Tibial nerve (tissue), 4 donors: ENCODE results near the gene RIPK4. TPM values are rescaled to one million over a fixed set of nuclear protein-coding genes. Genes with fewer than 3 reads are reported as not detected.

Source experiments
- DNase-seq, 2 donors: peaks; one replicate each; pipeline ENCODE4 v3.0.0-alpha.2; 2019; ENCODE audit warnings: low spot score in 2 of 2
- H3K27ac ChIP-seq, 4 donors: fragments of 200-600 bp; sonication (generic) in 3 of 4; one replicate each; pipeline ENCODE4 v1.5.1; 2017 to 2019; ENCODE audit warnings: mild to moderate bottlenecking in 1 of 4
- H3K27me3 ChIP-seq, 2 donors: fragments of 200-600 bp; sonication (generic) in 1 of 2; one replicate each; pipeline versions ENCODE4 v1.5.1 to v1.6.0; 2017 to 2019
- H3K36me3 ChIP-seq, 3 donors: fragments of 200-600 bp; sonication (generic); one replicate each; pipeline ENCODE4 v1.5.1; 2018 to 2019
- H3K4me1 ChIP-seq, 4 donors: fragments of 200-600 bp; sonication (generic) in 3 of 4; one replicate each; pipeline ENCODE4 v1.5.1; 2017 to 2019
- H3K4me3 ChIP-seq, 4 donors: fragments of 200-600 bp; sonication (generic) in 3 of 4; one replicate each; pipeline ENCODE4 v1.5.1; 2017 to 2019; ENCODE audit warnings: mild to moderate bottlenecking in 1 of 4, moderate library complexity in 1 of 4
- H3K9me3 ChIP-seq, 4 donors: fragments of 200-600 bp; sonication (generic) in 3 of 4; one replicate each; pipeline ENCODE4 v1.5.1; 2017 to 2019
- EP300 ChIP-seq, 2 donors: sonication (generic); formaldehyde crosslinking; IDR thresholded peaks; one replicate each; pipeline ENCODE4 v1.6.1; 2017; ENCODE audit warnings: antibody characterized with exemption in 2 of 2, mild to moderate bottlenecking in 1 of 2
- POLR2A ChIP-seq, 2 donors: fragments of 450-650 bp; IDR thresholded peaks; one replicate each; pipeline ENCODE4 v1.6.1; 2017; ENCODE audit warnings: antibody characterized with exemption in 2 of 2, mild to moderate bottlenecking in 2 of 2, moderate library complexity in 2 of 2
- WGBS, 2 donors: methylation state at CpG; one replicate each; pipeline ENCODE4 v1.1.5; 2018; 5-methylcytosine and 5-hydroxymethylcytosine counted together
- total RNA-seq, 4 donors: library from RNA; depleted of rRNA; stranded (reverse); fragments of >200 nt; gene quantifications; one replicate each; pipeline ENCODE4 v1.1.0, GENCODE V29; 2016
- TF ChIP-seq, protein P1 (sequence below), 5 experiments: fragments of 200-600 bp in 3 of 5; fragments of 450-650 bp in 2 of 5; sonication (generic) in 3 of 5; IDR thresholded peaks; one replicate each; pipeline ENCODE4 v1.5.1; 2016 to 2019; ENCODE audit warnings: antibody characterized with exemption in 5 of 5, mild to moderate bottlenecking in 3 of 5, moderate library complexity in 2 of 5

RIPK4 gene
- total RNA-seq, 4 donors from 2014 or later: 0.66 to 1.6 (median 1.2) TPM

DNA sequence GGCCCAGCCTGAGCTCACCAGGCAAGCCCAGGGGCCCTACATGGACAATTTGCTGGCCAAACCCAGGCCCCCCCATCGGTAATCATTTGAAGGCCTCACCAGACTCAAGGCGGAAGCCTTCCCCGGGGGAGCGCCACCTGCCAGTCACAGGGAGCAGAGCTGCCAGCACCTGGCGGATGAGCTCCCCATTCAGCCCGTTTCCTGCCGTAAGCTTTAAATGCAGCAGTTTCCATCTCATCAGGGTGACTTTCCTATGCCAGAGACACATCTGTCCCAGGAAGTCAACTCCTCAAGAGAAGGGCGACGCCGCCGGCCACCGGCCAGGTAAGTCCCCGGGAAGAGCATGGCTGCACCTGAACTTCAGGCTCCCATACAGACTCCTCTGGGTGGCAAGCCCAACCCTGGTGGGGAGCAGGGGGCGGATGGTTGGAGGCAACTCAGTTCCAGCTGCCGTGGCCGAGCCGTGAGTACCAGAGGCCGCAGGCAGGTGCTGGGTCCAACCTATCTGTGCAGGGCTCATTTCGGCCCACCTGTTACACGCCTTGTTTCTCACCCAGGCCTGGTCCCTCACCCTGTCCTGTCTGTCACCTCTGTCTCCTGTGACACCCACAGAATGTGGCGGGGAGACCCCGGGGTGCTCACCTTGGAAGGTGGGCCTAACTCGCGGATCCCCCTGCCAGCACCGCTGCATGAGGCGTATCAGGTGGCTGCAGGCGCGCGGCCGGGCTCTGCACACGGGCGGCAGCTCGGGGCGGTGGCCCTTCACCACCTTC, 20.7 kb downstream of the RIPK4 start:
- no peak overlapping the region for H3K27ac ChIP-seq
- TF ChIP-seq, protein P1, sequence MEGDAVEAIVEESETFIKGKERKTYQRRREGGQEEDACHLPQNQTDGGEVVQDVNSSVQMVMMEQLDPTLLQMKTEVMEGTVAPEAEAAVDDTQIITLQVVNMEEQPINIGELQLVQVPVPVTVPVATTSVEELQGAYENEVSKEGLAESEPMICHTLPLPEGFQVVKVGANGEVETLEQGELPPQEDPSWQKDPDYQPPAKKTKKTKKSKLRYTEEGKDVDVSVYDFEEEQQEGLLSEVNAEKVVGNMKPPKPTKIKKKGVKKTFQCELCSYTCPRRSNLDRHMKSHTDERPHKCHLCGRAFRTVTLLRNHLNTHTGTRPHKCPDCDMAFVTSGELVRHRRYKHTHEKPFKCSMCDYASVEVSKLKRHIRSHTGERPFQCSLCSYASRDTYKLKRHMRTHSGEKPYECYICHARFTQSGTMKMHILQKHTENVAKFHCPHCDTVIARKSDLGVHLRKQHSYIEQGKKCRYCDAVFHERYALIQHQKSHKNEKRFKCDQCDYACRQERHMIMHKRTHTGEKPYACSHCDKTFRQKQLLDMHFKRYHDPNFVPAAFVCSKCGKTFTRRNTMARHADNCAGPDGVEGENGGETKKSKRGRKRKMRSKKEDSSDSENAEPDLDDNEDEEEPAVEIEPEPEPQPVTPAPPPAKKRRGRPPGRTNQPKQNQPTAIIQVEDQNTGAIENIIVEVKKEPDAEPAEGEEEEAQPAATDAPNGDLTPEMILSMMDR (IDR thresholded peaks at IDR 0.05): no peak
- no peak for TF ChIP-seq POLR2A (IDR thresholded peaks at IDR 0.05)
- TF ChIP-seq EP300 (IDR thresholded peaks at IDR 0.05): no peak
- 96% methylated on average over 33 of the region's 34 CpGs for WGBS, 2 donors
- no peak overlapping the region for H3K4me3 ChIP-seq
- no peak for DNase-seq
- H3K27me3 ChIP-seq: no peaks in the 10 kb centered on the region
- H3K36me3 ChIP-seq: no peaks in the 10 kb centered on the region
- no peaks in the 10 kb centered on the region for H3K4me1 ChIP-seq
- H3K9me3 ChIP-seq: no peaks in the 10 kb centered on the region

DNA sequence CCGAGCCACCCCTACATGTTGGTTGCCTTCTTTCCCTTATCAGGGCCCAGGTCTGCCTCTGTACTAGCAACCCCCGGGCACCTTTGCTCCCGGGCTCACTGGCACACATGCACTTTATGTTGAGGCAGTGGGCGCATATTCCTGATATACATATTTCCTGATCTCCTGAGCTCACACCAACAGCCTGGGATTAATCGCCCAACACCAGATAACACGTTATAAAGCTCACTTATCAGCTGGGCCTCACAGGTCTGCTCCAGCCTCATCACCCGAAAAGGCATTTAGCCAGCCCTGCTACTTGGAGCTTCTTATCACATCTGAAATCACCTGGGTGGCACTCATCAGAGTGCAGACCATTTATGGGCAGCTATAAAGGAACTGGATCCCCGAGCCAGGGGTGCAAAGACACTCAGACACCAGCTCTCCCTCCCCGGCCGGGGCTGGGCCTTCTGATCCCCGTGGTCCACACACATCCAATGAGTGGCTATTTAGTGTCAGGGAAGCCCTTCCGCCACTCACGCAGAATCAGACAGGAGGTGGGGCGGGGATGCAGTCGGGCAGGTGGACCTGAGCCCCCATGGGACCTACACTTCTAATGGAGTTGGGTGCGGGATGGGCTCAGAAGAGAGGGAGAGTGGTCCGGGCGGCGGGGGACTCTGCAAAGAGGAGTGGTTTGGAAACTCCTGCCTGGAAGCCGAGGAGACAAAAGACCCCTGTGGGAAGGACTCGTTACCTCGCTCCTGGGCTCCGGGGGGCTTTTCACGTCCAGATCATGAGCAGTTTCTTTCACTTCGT, 21.6 kb downstream of the RIPK4 start:
- no peaks in the 10 kb centered on the region for H3K36me3 ChIP-seq
- no peaks in the 10 kb centered on the region for H3K9me3 ChIP-seq
- H3K4me3 ChIP-seq: no peak overlapping the region
- no peak for DNase-seq
- no peak overlapping the region for H3K27ac ChIP-seq
- no peaks in the 10 kb centered on the region for H3K4me1 ChIP-seq
- WGBS, 2 donors: 84 to 88% methylated on average over 21 to 25 of the region's 25 CpGs
- TF ChIP-seq POLR2A (IDR thresholded peaks at IDR 0.05): no peak
- TF ChIP-seq, protein P1 (IDR thresholded peaks at IDR 0.05): no peak
- no peak for TF ChIP-seq EP300 (IDR thresholded peaks at IDR 0.05)
- no peaks in the 10 kb centered on the region for H3K27me3 ChIP-seq

DNA sequence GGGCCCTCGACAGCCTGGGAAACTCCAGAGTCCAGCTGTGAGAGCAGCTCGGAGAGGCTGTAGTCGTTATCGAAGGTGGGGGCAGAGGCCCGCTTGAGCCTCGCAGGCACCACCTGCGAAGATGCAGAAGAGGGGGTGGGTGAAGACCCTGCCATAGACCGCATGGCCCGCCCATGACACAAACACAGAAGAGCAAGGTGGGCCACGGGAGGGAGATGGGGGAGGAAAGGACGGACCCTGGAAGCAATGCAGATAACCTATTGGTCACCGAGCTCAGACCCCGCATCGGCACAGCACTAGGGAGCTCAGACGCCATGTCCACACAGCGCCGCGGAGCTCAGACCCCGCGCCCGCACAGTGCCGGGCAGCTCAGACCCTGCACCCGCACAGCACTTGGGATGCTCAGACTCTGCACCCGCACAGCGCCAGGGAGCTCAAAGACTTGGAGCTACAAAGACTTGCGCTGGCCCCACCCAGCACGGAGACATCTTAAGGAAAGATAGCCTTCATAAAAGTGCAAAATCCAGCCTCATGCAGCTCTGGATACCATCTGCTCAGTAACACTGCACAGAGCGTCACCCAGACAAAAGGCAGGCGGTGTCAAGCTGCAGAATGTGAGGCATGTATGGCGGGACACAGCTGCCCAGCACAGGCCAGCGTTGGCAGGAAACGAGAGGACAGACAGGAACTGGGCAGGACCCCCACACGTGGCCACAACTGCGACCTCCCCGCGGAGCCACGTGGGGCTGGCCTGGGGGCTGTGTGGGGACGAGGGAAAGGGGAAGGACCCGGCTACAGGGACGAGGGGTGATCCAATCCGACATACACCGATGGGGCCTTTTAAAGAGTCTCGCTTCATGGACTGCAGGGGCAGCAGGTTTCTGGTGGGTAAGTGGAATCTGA, 22.6 kb downstream of the RIPK4 start:
- Histone ChIP-seq H3K9me3 (no peaks in the 10 kb centered on the region), H3K4me3 (no peak overlapping the region), H3K27me3 (no peaks in the 10 kb centered on the region), H3K4me1 (no peaks in the 10 kb centered on the region), H3K36me3 (no peaks in the 10 kb centered on the region), H3K27ac (no peak overlapping the region)
- TF ChIP-seq POLR2A (IDR thresholded peaks at IDR 0.05) (no peak), EP300 (IDR thresholded peaks at IDR 0.05) (no peak)
- TF ChIP-seq, protein P1 (IDR thresholded peaks at IDR 0.05): no peak
- WGBS, 2 donors: 74 to 80% methylated on average over 39 to 40 of the region's 43 CpGs
- DNase-seq: no peak

DNA sequence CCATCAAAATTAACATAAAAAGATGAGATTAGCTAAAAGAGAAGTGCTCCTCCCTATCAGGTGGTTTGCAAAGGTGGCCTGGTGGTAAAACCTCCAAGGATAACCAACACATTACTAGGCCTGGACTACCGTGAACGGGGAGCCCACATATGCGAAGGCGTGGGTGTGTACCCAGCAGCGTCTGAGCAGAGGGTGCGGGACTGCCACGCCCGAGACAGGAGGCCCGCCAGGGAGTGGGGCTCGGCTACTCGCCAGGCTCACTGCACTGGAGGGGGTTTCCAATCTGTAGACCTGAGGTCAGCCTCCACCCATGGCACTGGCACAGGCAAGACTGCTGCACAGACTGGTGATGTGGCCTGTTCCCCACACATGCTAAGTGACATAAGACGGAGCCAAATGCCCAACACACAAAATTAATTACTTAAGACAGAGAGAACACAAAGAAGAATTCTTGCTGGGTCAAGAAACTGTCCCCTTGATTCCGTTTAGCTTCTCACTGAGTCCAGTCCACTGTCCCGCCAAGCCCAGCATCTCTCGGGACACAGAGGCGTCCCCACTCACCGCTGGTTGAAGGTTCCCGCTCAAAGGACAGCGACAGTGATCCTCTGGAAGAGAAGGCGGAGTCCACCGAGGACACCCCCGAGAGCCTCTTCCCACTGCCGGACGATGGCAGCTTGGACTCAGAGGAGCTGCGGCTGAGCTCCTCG, 23.4 kb downstream of the RIPK4 start:
- H3K36me3 ChIP-seq: no peaks in the 10 kb centered on the region
- TF ChIP-seq, protein P1 (IDR thresholded peaks at IDR 0.05): no peak
- TF ChIP-seq POLR2A (IDR thresholded peaks at IDR 0.05): no peak
- no peak for TF ChIP-seq EP300 (IDR thresholded peaks at IDR 0.05)
- WGBS, 2 donors: 84 to 88% methylated on average over 25 to 26 of the region's 26 CpGs
- H3K4me1 ChIP-seq: no peaks in the 10 kb centered on the region
- H3K4me3 ChIP-seq: no peak overlapping the region
- no peaks in the 10 kb centered on the region for H3K27me3 ChIP-seq
- no peak for DNase-seq
- peaks cover 0 to under 1% (median 0%) of the 10 kb centered on the region in 4 donors for H3K9me3 ChIP-seq
- H3K27ac ChIP-seq: no peak overlapping the region
